ENCODE data around the gene FOXP3.

Gene FOXP3

GRCh38 chrX:49249616-49250015 lies 14.9 kb downstream of the FOXP3 start:
- DNase-seq (ENCODE audit: low read depth), result no peak

- DNase-seq (ENCODE audit: low read depth), result no peak
Observed at GRCh38 chrX:49249071-49249470, 15.4 kb downstream of the FOXP3 start.

- no peak for DNase-seq (ENCODE audit: low read depth)
Observed at GRCh38 chrX:49247916-49248811, 16.3 kb downstream of the FOXP3 start.

- DNase-seq (ENCODE audit: low read depth), result no peak
Observed at GRCh38 chrX:49247346-49247745, 17.2 kb downstream of the FOXP3 start.

GRCh38 chrX:49246541-49246940 lies 18.0 kb downstream of the FOXP3 start:
- no peak for DNase-seq (ENCODE audit: low read depth)

GRCh38 chrX:49244207-49244606 lies 20.3 kb downstream of the FOXP3 start:
- DNase-seq (ENCODE audit: low read depth), result no peak

- DNase-seq (ENCODE audit: low read depth), result no peak
Observed at GRCh38 chrX:49243166-49243565, 21.3 kb downstream of the FOXP3 start.

GRCh38 chrX:49242545-49243066 lies 21.9 kb downstream of the FOXP3 start:
- no peak for DNase-seq (ENCODE audit: low read depth)

- DNase-seq (ENCODE audit: low read depth), result no peak
Observed at GRCh38 chrX:49238735-49239134, 25.8 kb downstream of the FOXP3 start.

GRCh38 chrX:49237060-49237459 lies 27.4 kb downstream of the FOXP3 start:
- DNase-seq (ENCODE audit: low read depth), result no peak

- DNase-seq (ENCODE audit: low read depth), result no peak
Observed at GRCh38 chrX:49233887-49234555, 30.5 kb downstream of the FOXP3 start.

- DNase-seq (ENCODE audit: low read depth), result no peak
Observed at GRCh38 chrX:49233176-49233575, 31.3 kb downstream of the FOXP3 start, which contains the start of gene CACNA1F. Gene CACNA1F, minus strand, starts transcription at chrX:49233340. Its CDS starts 31 bp downstream, at chrX:49233309.

GRCh38 chrX:49232525-49232924 lies 32.0 kb downstream of the FOXP3 start:
- no peak for DNase-seq (ENCODE audit: low read depth)

GRCh38 chrX:49231333-49232000 lies 33.0 kb downstream of the FOXP3 start:
- DNase-seq (ENCODE audit: low read depth), result no peak

GRCh38 chrX:49230500-49231232 lies 33.8 kb downstream of the FOXP3 start:
- no peak for DNase-seq (ENCODE audit: low read depth)

- no peak for DNase-seq (ENCODE audit: low read depth)
Observed at GRCh38 chrX:49228185-49228584, 36.3 kb downstream of the FOXP3 start.

- DNase-seq (ENCODE audit: low read depth), result no peak
Observed at GRCh38 chrX:49227726-49228125, 36.8 kb downstream of the FOXP3 start.

GRCh38 chrX:49226946-49227345 lies 37.6 kb downstream of the FOXP3 start:
- no peak for DNase-seq (ENCODE audit: low read depth)

GRCh38 chrX:49225858-49226257 lies 38.7 kb downstream of the FOXP3 start:
- no peak for DNase-seq (ENCODE audit: low read depth)

GRCh38 chrX:49221868-49222267 lies 42.6 kb downstream of the FOXP3 start:
- DNase-seq (ENCODE audit: low read depth), result no peak

GRCh38 chrX:49220100-49220499 lies 44.4 kb downstream of the FOXP3 start:
- no peak for DNase-seq (ENCODE audit: low read depth)

Measured in HS-27A (cell line).